OCI-LY1 (cell line): ENCODE results near the gene TRAK1.

Experiments used
- EZH2 ChIP-seq: fragments of 200-600 bp; sonication (generic), shearing (Covaris generic); IDR thresholded peaks from 2 replicates; pipeline ENCODE4 v1.8.0; 2017; ENCODE audit warnings: borderline replicate concordance, mixed run types, mild to moderate bottlenecking, antibody characterized with exemption, low read length, moderate library complexity, mixed read lengths
- TF ChIP-seq, protein P1 (sequence below): fragments of 200-600 bp; sonication (generic), shearing (Covaris generic); IDR thresholded peaks from 2 replicates; pipeline ENCODE4 v1.5.1; 2017; ENCODE audit warnings: mild to moderate bottlenecking, antibody characterized with exemption, low read length, moderate library complexity, mixed read lengths

DNA sequence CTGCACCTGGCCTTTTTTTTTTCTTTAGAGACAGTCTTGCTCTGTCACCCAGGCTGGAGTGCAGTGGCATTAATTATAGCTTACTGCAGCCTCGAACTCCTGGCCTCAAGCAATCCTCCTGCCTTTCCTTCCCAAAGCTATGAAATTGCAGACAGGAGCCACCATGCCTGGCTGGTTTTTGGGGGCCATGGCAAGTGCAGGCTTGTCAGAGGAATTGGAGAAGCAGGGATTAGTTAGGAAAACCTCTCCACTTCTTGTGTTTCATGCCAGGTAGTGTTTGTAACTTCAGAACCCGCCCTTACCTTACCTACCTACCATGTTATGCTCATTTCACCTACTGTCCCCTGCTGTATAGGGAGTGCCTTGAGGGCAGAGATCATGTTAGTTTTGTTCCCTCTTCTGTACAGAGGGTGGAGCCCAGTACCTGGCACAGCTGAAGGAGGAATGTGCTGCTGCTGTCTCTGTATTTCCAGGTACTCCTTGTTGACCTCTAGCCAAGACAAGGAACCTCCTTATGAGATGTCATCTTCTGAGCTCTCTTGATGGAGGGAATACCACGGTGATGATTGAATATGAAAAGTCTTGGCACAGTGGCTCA is 43.8 kb downstream of the TRAK1 start:
- TF ChIP-seq, protein P1, sequence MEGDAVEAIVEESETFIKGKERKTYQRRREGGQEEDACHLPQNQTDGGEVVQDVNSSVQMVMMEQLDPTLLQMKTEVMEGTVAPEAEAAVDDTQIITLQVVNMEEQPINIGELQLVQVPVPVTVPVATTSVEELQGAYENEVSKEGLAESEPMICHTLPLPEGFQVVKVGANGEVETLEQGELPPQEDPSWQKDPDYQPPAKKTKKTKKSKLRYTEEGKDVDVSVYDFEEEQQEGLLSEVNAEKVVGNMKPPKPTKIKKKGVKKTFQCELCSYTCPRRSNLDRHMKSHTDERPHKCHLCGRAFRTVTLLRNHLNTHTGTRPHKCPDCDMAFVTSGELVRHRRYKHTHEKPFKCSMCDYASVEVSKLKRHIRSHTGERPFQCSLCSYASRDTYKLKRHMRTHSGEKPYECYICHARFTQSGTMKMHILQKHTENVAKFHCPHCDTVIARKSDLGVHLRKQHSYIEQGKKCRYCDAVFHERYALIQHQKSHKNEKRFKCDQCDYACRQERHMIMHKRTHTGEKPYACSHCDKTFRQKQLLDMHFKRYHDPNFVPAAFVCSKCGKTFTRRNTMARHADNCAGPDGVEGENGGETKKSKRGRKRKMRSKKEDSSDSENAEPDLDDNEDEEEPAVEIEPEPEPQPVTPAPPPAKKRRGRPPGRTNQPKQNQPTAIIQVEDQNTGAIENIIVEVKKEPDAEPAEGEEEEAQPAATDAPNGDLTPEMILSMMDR = no peak
- TF ChIP-seq EZH2 = no peak
